Calu3 (cell line): ENCODE data around the gene RPL38. TPM values are rescaled to one million over a fixed set of nuclear protein-coding genes. Genes with fewer than 3 reads are reported as not detected.

Experiments
- BruUV-seq: library from RNA; stranded (reverse); fragments of 400-500 nt; replicated peaks from 2 replicates; lab custom pipeline; 2021; lab: Mats Ljungman, UMichigan
- CTCF ChIA-PET: fragments of 300-600 bp; sonication (Branson Sonifier 250); formaldehyde crosslinking; loops from one replicate; lab custom pipeline; 2022; ENCODE audit warnings: antibody characterized with exemption; lab: Charles Lee
- DNase-seq: peaks from one replicate; pipeline ENCODE4 v3.0.0; 2022
- H3K27ac Mint-ChIP-seq: one replicate; pipeline ENCODE4 v1.8.0; 2022; ENCODE audit warnings: mixed read lengths; ENCODE audit not compliant: unreplicated experiment
- H3K27me3 Mint-ChIP-seq: one replicate; pipeline ENCODE4 v1.8.0; 2022; ENCODE audit warnings: mixed read lengths; ENCODE audit not compliant: unreplicated experiment
- H3K36me3 Mint-ChIP-seq: one replicate; pipeline ENCODE4 v1.8.0; 2022; ENCODE audit warnings: mild to moderate bottlenecking, moderate library complexity, mixed read lengths; ENCODE audit not compliant: insufficient read depth, unreplicated experiment
- H3K4me1 Mint-ChIP-seq: one replicate; pipeline ENCODE4 v1.8.0; 2022; ENCODE audit warnings: mild to moderate bottlenecking, low read depth, mixed read lengths; ENCODE audit not compliant: unreplicated experiment
- H3K4me3 Mint-ChIP-seq: one replicate; pipeline ENCODE4 v1.8.0; 2022; ENCODE audit warnings: mild to moderate bottlenecking, low read depth, moderate library complexity, mixed read lengths; ENCODE audit not compliant: unreplicated experiment
- H3K9me3 Mint-ChIP-seq: one replicate; pipeline ENCODE4 v1.8.0; 2022; ENCODE audit warnings: low read depth, mixed read lengths; ENCODE audit not compliant: unreplicated experiment
- intact Hi-C: fragments of 100-400 bp; cut with micrococcal nuclease; formaldehyde crosslinking; loops from one replicate; pipeline ENCODE4 v1.10.0; 2022; ENCODE audit not compliant: unreplicated experiment
- total RNA-seq: library from RNA; stranded (reverse); gene quantifications from 2 replicates; pipeline ENCODE4 v1.2.3, GENCODE V29; 2022
- TF ChIP-seq, protein P1 (sequence below): fragments of 200-600 bp; IDR thresholded peaks from one replicate; pipeline ENCODE4 v1.8.0; 2022; ENCODE audit warnings: antibody characterized with exemption; ENCODE audit not compliant: unreplicated experiment

Gene RPL38
- total RNA-seq, 1 experiment from 2014 or later: 725 TPM

DNA sequence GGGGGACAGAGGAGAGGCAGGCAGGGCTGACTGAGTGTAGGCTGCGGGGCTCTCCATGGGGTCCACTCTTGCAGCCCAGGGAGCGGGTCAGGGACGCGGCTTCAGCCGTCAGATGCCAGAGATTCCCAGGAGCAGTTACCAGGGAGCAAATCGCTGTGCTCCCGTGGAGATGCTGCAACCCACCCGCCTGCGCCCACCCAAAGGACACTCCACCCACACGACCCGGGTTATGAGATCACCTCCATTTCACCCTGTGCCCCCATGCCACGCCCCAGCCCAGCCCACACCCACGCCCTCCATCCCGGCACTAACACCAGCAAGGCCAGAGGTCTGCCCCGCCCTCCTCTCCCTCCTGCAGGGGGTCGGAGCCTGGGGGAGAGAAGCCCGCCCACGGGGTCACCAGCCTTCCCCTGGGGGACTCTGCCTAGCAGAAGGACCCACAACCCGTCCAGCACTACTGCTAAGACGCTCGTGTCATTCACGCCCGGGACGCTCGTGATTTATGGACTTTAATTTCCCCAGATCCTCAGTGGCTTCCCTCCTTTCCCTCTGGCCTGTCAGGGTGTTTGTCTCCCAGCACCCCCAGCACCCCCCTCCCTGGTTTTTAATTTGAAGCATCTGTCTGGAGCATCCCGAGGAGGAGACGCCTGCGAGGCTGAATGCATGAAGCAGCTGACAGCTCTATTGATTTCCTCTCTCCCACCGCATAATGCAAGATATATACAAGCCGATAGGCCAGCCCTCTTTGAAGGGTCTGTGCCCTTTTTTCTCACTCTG, 6.7 kb upstream of the RPL38 start:
- no peak overlapping the region for H3K27ac Mint-ChIP-seq
- no peak overlapping the region for H3K4me3 Mint-ChIP-seq
- no peaks in the 10 kb centered on the region for H3K9me3 Mint-ChIP-seq
- peaks cover 100% of the 10 kb centered on the region for H3K27me3 Mint-ChIP-seq
- TF ChIP-seq, protein P1, sequence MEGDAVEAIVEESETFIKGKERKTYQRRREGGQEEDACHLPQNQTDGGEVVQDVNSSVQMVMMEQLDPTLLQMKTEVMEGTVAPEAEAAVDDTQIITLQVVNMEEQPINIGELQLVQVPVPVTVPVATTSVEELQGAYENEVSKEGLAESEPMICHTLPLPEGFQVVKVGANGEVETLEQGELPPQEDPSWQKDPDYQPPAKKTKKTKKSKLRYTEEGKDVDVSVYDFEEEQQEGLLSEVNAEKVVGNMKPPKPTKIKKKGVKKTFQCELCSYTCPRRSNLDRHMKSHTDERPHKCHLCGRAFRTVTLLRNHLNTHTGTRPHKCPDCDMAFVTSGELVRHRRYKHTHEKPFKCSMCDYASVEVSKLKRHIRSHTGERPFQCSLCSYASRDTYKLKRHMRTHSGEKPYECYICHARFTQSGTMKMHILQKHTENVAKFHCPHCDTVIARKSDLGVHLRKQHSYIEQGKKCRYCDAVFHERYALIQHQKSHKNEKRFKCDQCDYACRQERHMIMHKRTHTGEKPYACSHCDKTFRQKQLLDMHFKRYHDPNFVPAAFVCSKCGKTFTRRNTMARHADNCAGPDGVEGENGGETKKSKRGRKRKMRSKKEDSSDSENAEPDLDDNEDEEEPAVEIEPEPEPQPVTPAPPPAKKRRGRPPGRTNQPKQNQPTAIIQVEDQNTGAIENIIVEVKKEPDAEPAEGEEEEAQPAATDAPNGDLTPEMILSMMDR: no peak
- CTCF ChIA-PET: interaction anchor here (0.5 kb wide), 1 partner anchor 515 kb away, joined by 8 read pairs; no protein-coding TSS in a partner anchor
- intact Hi-C loops: no loop called here
- no peaks in the 10 kb centered on the region for H3K36me3 Mint-ChIP-seq
- H3K4me1 Mint-ChIP-seq: peaks cover 21% of the 10 kb centered on the region
- no peak for DNase-seq
- BruUV-seq: no TSS peak

DNA sequence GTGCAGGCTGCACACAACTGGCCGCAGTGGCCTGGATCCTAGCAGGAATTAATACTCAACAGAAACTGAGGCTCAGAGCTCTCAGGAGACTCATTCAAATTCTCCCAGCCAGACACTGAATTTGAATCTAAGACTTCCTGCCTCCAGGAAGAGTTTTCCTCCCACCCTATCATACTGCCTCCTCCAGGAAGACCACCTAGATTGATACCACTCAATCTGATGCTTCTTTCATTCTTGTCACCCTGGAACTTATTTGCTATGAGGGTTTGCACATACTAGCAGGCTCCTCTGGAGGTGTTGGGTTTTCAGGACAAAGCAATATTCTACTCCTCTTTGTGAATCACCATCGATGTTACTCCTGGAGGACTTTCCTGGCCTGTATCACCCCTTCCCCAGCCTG, 5.7 kb upstream of the RPL38 start:
- Mint-ChIP-seq H3K4me3 (no peak overlapping the region), H3K9me3 (no peaks in the 10 kb centered on the region), H3K4me1 (peaks cover 17% of the 10 kb centered on the region), H3K27me3 (peaks cover 100% of the 10 kb centered on the region), H3K36me3 (peaks cover under 1% of the 10 kb centered on the region), H3K27ac (no peak overlapping the region)
- no TSS peak for BruUV-seq
- CTCF ChIA-PET: no interaction called here
- intact Hi-C loops: no loop called here
- TF ChIP-seq, protein P1: no peak
- DNase-seq: no peak

DNA sequence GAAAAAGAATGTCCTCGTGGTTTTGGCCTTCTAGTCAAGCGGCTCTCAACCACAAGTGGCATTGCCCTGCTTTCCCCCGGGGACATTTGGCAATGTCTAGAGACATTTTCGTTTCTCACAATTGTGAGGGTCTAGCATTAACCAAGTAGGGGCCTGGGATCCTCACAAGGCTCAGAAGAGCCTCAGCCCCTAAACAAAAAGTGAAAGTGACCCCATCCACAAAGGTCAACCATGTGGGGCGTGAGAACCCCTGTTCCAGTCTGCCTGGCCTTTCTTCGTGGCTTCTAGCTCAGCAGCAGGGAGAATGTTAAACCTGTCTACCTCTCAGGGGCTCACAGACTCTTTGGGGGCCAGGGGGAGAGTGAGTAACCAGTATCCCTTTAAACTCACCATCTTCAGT, 4.8 kb upstream of the RPL38 start:
- TF ChIP-seq, protein P1: no peak
- intact Hi-C loops: no loop called here
- no peak for DNase-seq
- peaks cover 9% of the 10 kb centered on the region for H3K36me3 Mint-ChIP-seq
- no peaks in the 10 kb centered on the region for H3K9me3 Mint-ChIP-seq
- H3K4me1 Mint-ChIP-seq: peaks cover 9% of the 10 kb centered on the region
- CTCF ChIA-PET: no interaction called here
- peaks cover 99% of the 10 kb centered on the region for H3K27me3 Mint-ChIP-seq
- H3K27ac Mint-ChIP-seq: no peak overlapping the region
- no TSS peak for BruUV-seq
- H3K4me3 Mint-ChIP-seq: no peak overlapping the region

DNA sequence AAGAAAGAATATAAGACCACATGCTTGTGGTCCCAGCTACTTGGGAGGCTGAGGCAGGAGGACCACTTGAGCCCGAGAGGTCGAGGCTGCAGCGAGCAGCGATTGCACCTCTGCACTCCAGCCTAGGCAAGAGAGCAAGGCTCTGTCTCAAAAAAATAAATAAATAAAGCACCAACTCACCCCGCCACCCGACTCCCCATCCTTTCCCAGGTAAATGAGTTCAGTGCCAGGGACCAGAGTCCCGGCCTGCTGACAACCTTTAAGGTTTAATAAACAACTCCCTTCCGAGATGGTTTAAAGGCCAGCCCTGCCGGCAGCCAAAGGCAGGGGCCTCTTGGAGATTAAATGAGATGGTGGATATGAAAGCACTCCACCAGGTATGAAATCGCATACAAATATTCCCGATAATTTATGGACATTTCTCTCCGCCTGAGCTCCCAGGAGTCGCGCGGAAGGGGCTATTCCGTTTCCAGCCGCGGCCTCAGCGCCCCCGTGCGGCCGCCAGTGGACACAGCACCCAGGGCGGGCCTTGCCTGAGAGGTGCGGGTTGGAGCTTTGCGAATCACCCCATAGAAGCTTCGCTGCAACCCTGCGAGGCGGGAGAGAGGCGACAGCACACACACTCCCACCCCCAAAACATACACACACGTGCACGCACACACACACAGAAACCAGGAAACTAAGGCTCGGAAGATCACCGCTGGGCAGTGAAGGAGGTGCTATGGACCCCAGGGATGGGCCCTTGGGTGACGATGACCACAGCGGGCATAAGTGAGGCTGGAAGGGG, 4.0 kb upstream of the RPL38 start:
- Mint-ChIP-seq H3K9me3 (no peaks in the 10 kb centered on the region), H3K4me1 (peaks cover 9% of the 10 kb centered on the region), H3K4me3 (peak overlapping the region; percentile 33), H3K36me3 (peaks cover 17% of the 10 kb centered on the region), H3K27ac (no peak overlapping the region), H3K27me3 (peaks cover 91% of the 10 kb centered on the region)
- CTCF ChIA-PET: interaction anchor here (0.9 to 2.0 kb wide), 7 partner anchors 8 to 110 kb away, joined by 3 to 21 read pairs (median 3); partner anchors contain the start of gene TTYH2
- intact Hi-C loops: no loop called here
- TF ChIP-seq, protein P1: peak; percentile 96
- no TSS peak for BruUV-seq
- peak; percentile 84 for DNase-seq
